GM19467 (cell line): ENCODE measurements around the gene RCVRN.

ENCODE experiments used
- ATAC-seq: cut with Tn5 transposase; IDR thresholded peaks from one replicate; pipeline ENCODE4 v1.9.1; 2021; ENCODE audit warnings: mild to moderate bottlenecking, moderate library complexity; ENCODE audit not compliant: unreplicated experiment

Gene RCVRN

GRCh38 chr17:9899280-9900043 is 5.6 kb downstream of the RCVRN start:
- ATAC-seq: no peak

GRCh38 chr17:9898812-9899211 is 6.3 kb downstream of the RCVRN start:
- no peak for ATAC-seq

- no peak for ATAC-seq
Observed at GRCh38 chr17:9897372-9897968, 7.6 kb downstream of the RCVRN start.

- no peak for ATAC-seq
Observed at GRCh38 chr17:9895923-9896322, 9.1 kb downstream of the RCVRN start.

- ATAC-seq: no peak
Observed at GRCh38 chr17:9894231-9894630, 10.8 kb downstream of the RCVRN start.

GRCh38 chr17:9893411-9894012 is 11.6 kb downstream of the RCVRN start:
- no peak for ATAC-seq

GRCh38 chr17:9890124-9890523 is 14.9 kb downstream of the RCVRN start:
- no peak for ATAC-seq

GRCh38 chr17:9887508-9887907 is 17.6 kb downstream of the RCVRN start:
- ATAC-seq: no peak

- no peak for ATAC-seq
Observed at GRCh38 chr17:9886141-9886930, 18.7 kb downstream of the RCVRN start.

- no peak for ATAC-seq
Observed at GRCh38 chr17:9883451-9883850, 21.6 kb downstream of the RCVRN start.

- ATAC-seq: no peak
Observed at GRCh38 chr17:9880582-9880999, 24.5 kb downstream of the RCVRN start.

- no peak for ATAC-seq
Observed at GRCh38 chr17:9878786-9879525, 26.1 kb downstream of the RCVRN start.

GRCh38 chr17:9878356-9878755 is 26.7 kb downstream of the RCVRN start:
- ATAC-seq: no peak

GRCh38 chr17:9875441-9875840 is 29.6 kb downstream of the RCVRN start:
- ATAC-seq: no peak

- no peak for ATAC-seq
Observed at GRCh38 chr17:9874722-9875121, 30.3 kb downstream of the RCVRN start.

- ATAC-seq: no peak
Observed at GRCh38 chr17:9872852-9873251, 32.2 kb downstream of the RCVRN start.

- ATAC-seq: no peak
Observed at GRCh38 chr17:9868552-9868951, 36.5 kb downstream of the RCVRN start.

- no peak for ATAC-seq
Observed at GRCh38 chr17:9865586-9865985, 39.5 kb downstream of the RCVRN start.

GRCh38 chr17:9862949-9863348 is 42.1 kb downstream of the RCVRN start:
- no peak for ATAC-seq

GRCh38 chr17:9862220-9862619 is 42.9 kb downstream of the RCVRN start:
- ATAC-seq: no peak

- no peak for ATAC-seq
Observed at GRCh38 chr17:9860851-9861250, 44.2 kb downstream of the RCVRN start.
